Upper lobe of left lung (tissue), 6 donors: ENCODE data around the gene ANO5. TPM values are rescaled to one million over a fixed set of nuclear protein-coding genes. Genes with fewer than 3 reads are reported as not detected.

Source experiments
- ATAC-seq, 2 donors: fragments of 200-7000 bp; cut with Tn5 transposase; one replicate each; pipeline ENCODE4 v1.9.1; 2022; ENCODE audit warnings: mild to moderate bottlenecking in 2 of 2, moderate library complexity in 2 of 2; ENCODE audit not compliant: low FRiP score in 2 of 2
- DNase-seq, 2 donors: peaks; one replicate each; pipeline ENCODE4 v3.0.0-alpha.2; 2019 to 2020
- H3K27ac ChIP-seq, 4 donors: fragments of 200-600 bp; sonication (generic); one replicate each; pipeline ENCODE4 v1.5.1; 2016 to 2019
- H3K27me3 ChIP-seq, 4 donors: fragments of 200-600 bp; sonication (generic); one replicate each; pipeline ENCODE4 v1.5.1; 2017 to 2019
- H3K36me3 ChIP-seq, 4 donors: fragments of 200-600 bp; sonication (generic); one replicate each; pipeline ENCODE4 v1.5.1; 2016 to 2019
- H3K4me1 ChIP-seq, 4 donors: fragments of 200-600 bp; sonication (generic); one replicate each; pipeline ENCODE4 v1.5.1; 2018 to 2019
- H3K4me3 ChIP-seq, 4 donors: fragments of 200-600 bp; sonication (generic); one replicate each; pipeline ENCODE4 v1.5.1; 2017 to 2019; ENCODE audit warnings: mild to moderate bottlenecking in 2 of 4, moderate library complexity in 1 of 4
- H3K9me3 ChIP-seq, 4 donors: fragments of 200-600 bp; sonication (generic); one replicate each; pipeline ENCODE4 v1.5.1; 2018 to 2019
- EP300 ChIP-seq, 4 donors: sonication (generic); formaldehyde crosslinking; IDR thresholded peaks; one replicate each; pipeline ENCODE4 v1.5.1; 2017; ENCODE audit warnings: antibody characterized with exemption in 4 of 4, control low read depth in 2 of 4
- POLR2A ChIP-seq, 4 donors: fragments of 450-650 bp; IDR thresholded peaks; one replicate each; pipeline ENCODE4 v1.5.1; 2016 to 2017; ENCODE audit warnings: antibody characterized with exemption in 4 of 4, mild to moderate bottlenecking in 2 of 4
- POLR2AphosphoS5 ChIP-seq, 2 donors: sonication (generic); formaldehyde crosslinking; IDR thresholded peaks; one replicate each; pipeline ENCODE4 v1.5.1; 2017; ENCODE audit warnings: antibody characterized with exemption in 2 of 2
- WGBS, 2 donors: methylation state at CpG; one replicate each; pipeline ENCODE4 v1.1.5; 2017 to 2018; 5-methylcytosine and 5-hydroxymethylcytosine counted together
- total RNA-seq, 6 donors: library from RNA; depleted of rRNA in 4 of 6; stranded (reverse); fragments of >200 nt in 4 of 6; gene quantifications; one replicate each; pipeline versions ENCODE4 v1.1.0 to v1.2.1, GENCODE V29; 2016 to 2021
- TF ChIP-seq, protein P1 (sequence below), 6 experiments: fragments of 450-650 bp in 4 of 6; fragments of 200-600 bp in 2 of 6; sonication (generic) in 2 of 6; IDR thresholded peaks; one replicate each; pipeline ENCODE4 v1.5.1; 2016 to 2019; ENCODE audit warnings: antibody characterized with exemption in 6 of 6
- donor health status: DM: no; HTN: no; CAD: no; lungs with moderate emphysema.
- donor health status: DM: no; HTN: yes; CAD: no; lungs with severe emphysema.

ANO5 gene
- total RNA-seq, 6 donors from 2014 or later: 2.8 to 5.3 (median 3.3) TPM

DNA sequence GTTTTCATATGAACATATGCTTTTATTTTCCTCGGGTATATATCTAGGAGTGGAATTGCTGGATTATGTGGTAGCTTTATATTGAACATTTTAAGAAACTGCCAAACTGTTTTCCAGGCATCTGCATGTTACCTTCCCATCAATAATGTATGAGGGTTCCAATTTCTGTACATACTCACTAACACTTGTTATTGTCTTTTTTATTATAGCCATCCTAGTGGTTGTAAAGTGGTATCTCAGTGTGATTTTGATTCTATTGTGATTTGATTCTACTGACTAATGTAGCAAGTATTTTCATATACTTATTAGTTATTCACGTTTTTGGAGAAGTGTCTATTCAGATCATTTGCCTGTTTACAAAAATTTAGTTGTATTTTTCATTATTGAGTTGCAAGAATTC lies 2.0 kb downstream of the ANO5 start:
- Histone ChIP-seq H3K4me1 (peaks cover 9 to 21% (median 16%) of the 10 kb centered on the region in 4 donors), H3K9me3 (no peaks in the 10 kb centered on the region), H3K4me3 (no peak overlapping the region), H3K27me3 (no peaks in the 10 kb centered on the region), H3K36me3 (no peaks in the 10 kb centered on the region), H3K27ac (no peak overlapping the region)
- TF ChIP-seq POLR2AphosphoS5 (IDR thresholded peaks at IDR 0.05): no peak
- no peak for TF ChIP-seq POLR2A (IDR thresholded peaks at IDR 0.05)
- TF ChIP-seq, protein P1, sequence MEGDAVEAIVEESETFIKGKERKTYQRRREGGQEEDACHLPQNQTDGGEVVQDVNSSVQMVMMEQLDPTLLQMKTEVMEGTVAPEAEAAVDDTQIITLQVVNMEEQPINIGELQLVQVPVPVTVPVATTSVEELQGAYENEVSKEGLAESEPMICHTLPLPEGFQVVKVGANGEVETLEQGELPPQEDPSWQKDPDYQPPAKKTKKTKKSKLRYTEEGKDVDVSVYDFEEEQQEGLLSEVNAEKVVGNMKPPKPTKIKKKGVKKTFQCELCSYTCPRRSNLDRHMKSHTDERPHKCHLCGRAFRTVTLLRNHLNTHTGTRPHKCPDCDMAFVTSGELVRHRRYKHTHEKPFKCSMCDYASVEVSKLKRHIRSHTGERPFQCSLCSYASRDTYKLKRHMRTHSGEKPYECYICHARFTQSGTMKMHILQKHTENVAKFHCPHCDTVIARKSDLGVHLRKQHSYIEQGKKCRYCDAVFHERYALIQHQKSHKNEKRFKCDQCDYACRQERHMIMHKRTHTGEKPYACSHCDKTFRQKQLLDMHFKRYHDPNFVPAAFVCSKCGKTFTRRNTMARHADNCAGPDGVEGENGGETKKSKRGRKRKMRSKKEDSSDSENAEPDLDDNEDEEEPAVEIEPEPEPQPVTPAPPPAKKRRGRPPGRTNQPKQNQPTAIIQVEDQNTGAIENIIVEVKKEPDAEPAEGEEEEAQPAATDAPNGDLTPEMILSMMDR (IDR thresholded peaks at IDR 0.05): no peak
- no peak for TF ChIP-seq EP300 (IDR thresholded peaks at IDR 0.05)
- no peak for DNase-seq
- no peak for ATAC-seq
- WGBS, 2 donors: 71 to 72% methylated on average over 2 of the region's 2 CpGs

DNA sequence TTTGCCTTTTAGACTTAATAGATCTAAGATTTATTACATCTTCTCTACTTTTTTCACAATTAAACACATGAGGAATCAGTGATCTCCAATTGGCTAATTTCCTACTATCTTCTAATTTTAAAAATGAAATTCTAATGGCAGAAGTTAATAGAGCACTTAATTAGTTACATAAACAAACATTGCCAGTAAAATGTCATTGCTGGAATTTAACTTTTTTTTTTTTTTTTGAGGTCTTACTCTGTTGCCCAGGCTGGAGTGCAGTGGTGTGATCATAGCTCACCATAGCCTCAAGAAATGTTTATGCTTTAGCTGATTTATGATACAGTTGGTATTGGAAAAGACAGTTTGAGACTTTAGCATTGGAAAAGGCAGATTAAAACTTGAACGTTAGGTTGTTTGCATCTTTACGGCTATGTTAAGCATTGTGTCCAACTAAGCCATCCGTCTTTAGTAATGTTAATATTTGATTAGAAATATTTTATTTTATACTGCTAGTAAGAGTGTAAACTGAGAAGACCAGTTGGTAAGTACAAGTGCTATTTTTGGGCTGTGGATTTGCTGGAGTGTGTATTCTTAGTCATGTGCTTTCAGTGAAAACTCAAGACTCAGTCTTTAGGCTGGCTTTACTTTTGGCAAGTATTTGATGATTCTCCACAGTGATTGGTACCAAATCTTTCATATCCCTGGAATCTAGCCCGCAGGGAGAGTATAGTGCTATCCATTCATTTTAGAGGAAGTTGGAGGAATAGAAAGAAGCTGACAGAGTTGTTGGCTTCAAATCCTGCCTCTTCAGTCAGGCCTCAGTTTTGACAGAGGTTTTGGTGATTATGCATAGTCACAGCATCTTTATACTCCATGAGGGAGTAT lies 4.5 kb downstream of the ANO5 start:
- H3K4me1 ChIP-seq: peaks cover 9 to 21% (median 16%) of the 10 kb centered on the region in 4 donors
- WGBS, 2 donors: 72 to 75% methylated on average over 4 of the region's 4 CpGs
- ATAC-seq: no peak

DNA sequence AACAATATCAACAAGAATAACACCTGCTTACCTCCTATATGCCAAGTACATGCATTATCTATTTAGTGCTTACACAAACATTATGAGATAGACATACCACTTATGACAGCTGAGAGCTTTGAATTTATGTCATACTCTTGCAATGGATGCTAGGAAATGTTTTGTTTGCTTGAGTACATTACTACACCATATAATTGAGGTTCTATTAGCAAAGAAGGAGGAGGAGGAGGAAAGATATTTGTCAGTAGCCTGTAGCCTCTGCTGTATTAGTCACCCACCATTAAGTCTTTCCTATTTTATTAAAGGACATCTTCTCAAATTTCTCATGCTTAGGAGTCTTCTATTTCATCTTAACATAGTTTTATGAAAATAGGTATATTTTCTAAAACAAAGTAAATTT lies 6.4 kb downstream of the ANO5 start:
- DNase-seq (no peak), ATAC-seq (no peak)
- Histone ChIP-seq H3K9me3 (no peaks in the 10 kb centered on the region), H3K4me3 (no peak overlapping the region), H3K27me3 (no peaks in the 10 kb centered on the region), H3K4me1 (peaks cover 4 to 5% (median 4%) of the 10 kb centered on the region in 4 donors), H3K36me3 (no peaks in the 10 kb centered on the region), H3K27ac (no peak overlapping the region)
- TF ChIP-seq, protein P1 (IDR thresholded peaks at IDR 0.05): no peak
- TF ChIP-seq POLR2A (IDR thresholded peaks at IDR 0.05): no peak
- TF ChIP-seq POLR2AphosphoS5 (IDR thresholded peaks at IDR 0.05): no peak
- no peak for TF ChIP-seq EP300 (IDR thresholded peaks at IDR 0.05)

More for the DNA sequence above, 4.5 kb downstream of the ANO5 start:
- Histone ChIP-seq H3K27me3 (no peaks in the 10 kb centered on the region), H3K36me3 (no peaks in the 10 kb centered on the region), H3K9me3 (no peaks in the 10 kb centered on the region), H3K4me3 (no peak overlapping the region), H3K27ac (no peak overlapping the region)
- TF ChIP-seq, protein P1 (IDR thresholded peaks at IDR 0.05): no peak
- TF ChIP-seq EP300 (IDR thresholded peaks at IDR 0.05): no peak
- no peak for TF ChIP-seq POLR2AphosphoS5 (IDR thresholded peaks at IDR 0.05)
- TF ChIP-seq POLR2A (IDR thresholded peaks at IDR 0.05): no peak
- no peak for DNase-seq

DNA sequence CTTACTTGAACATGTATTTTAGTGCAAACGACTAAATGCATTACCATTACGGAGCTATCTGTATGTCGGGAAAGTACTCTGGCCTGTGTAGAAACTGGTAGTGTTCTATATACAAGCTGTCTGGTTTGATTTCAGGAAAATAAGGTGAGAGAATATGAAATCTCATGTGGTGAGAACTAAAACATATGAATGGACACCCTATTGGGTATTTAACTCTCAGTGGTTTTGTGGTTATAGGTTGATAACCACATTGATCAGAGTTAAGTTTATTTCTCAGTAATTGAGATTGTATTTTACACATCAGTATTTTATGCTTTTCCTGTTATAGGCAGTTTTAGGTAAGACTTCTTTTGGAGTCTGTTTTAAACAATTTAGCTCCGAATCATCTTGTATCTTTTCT lies 10.4 kb downstream of the ANO5 start:
- ATAC-seq: no peak

More for the DNA sequence above, 10.4 kb downstream of the ANO5 start:
- TF ChIP-seq POLR2AphosphoS5 (IDR thresholded peaks at IDR 0.05): no peak
- TF ChIP-seq POLR2A (IDR thresholded peaks at IDR 0.05): no peak
- TF ChIP-seq, protein P1 (IDR thresholded peaks at IDR 0.05): no peak
- TF ChIP-seq EP300 (IDR thresholded peaks at IDR 0.05): no peak
- no peak overlapping the region for H3K27ac ChIP-seq
- H3K9me3 ChIP-seq: no peaks in the 10 kb centered on the region
- H3K4me3 ChIP-seq: no peak overlapping the region
- 90 to 91% methylated on average over 4 of the region's 4 CpGs for WGBS, 2 donors
- H3K27me3 ChIP-seq: no peaks in the 10 kb centered on the region
- no peaks in the 10 kb centered on the region for H3K4me1 ChIP-seq
- DNase-seq: no peak
- no peaks in the 10 kb centered on the region for H3K36me3 ChIP-seq
